Mesothelial cell of epicardium (in vitro differentiated cells): ENCODE data around the gene CTSD. TPM values are rescaled to one million over a fixed set of nuclear protein-coding genes. Genes with fewer than 3 reads are reported as not detected.

Experiments used
- DNase-seq, 2 experiments: peaks; one replicate each; pipeline ENCODE4 v3.0.0; 2021; ENCODE audit warnings: low spot score in 2 of 2; ENCODE audit not compliant: unreplicated experiment in 2 of 2
- H3K27ac Mint-ChIP-seq: 2 replicates; pipeline ENCODE4 v1.8.0; 2021; ENCODE audit warnings: mixed read lengths
- H3K27me3 Mint-ChIP-seq: 2 replicates; pipeline ENCODE4 v1.8.0; 2021; ENCODE audit warnings: low read depth, mixed read lengths
- H3K36me3 Mint-ChIP-seq: 2 replicates; pipeline ENCODE4 v1.8.0; 2021; ENCODE audit warnings: mixed read lengths
- H3K4me1 Mint-ChIP-seq: 2 replicates; pipeline ENCODE4 v1.8.0; 2021; ENCODE audit warnings: mixed read lengths
- H3K4me3 Mint-ChIP-seq: 2 replicates; pipeline ENCODE4 v1.8.0; 2021; ENCODE audit warnings: mild to moderate bottlenecking, moderate library complexity, mixed read lengths
- H3K9me3 Mint-ChIP-seq: 2 replicates; pipeline ENCODE4 v1.8.0; 2021; ENCODE audit warnings: mixed read lengths
- total RNA-seq: library from RNA; stranded (reverse); gene quantifications from 3 replicates; pipeline ENCODE4 v1.2.1, GENCODE V29; 2021
- TF ChIP-seq, protein P1 (sequence below): fragments of 200-600 bp; sonication (generic); IDR thresholded peaks from one replicate; pipeline ENCODE4 v1.5.0; 2021; ENCODE audit warnings: antibody characterized with exemption; ENCODE audit not compliant: unreplicated experiment

Gene CTSD
- total RNA-seq, 1 donor from 2014 or later: 139 TPM

DNA sequence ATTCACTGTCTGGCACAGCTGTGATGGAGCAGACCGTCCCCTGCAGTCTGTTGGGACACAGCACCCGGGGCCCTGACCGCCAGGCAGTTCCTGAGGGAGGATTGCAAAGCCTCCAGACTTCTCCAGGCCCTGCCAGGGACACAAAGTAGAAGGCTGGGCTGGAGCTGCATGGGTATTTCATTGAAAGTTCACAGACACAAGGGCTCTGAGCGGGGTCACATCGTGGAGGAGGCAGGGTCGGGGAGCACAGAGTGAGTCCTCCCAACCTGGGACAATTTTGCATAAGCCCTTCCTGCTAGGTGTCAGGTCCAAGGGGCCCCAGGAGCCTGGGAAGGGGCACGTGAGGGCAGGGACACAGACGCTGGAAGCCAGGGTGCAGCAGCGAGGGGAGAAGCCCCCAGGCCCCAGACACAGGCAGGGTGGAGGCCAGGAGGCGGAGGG lies 29.1 kb downstream of the CTSD start:
- TF ChIP-seq, protein P1, sequence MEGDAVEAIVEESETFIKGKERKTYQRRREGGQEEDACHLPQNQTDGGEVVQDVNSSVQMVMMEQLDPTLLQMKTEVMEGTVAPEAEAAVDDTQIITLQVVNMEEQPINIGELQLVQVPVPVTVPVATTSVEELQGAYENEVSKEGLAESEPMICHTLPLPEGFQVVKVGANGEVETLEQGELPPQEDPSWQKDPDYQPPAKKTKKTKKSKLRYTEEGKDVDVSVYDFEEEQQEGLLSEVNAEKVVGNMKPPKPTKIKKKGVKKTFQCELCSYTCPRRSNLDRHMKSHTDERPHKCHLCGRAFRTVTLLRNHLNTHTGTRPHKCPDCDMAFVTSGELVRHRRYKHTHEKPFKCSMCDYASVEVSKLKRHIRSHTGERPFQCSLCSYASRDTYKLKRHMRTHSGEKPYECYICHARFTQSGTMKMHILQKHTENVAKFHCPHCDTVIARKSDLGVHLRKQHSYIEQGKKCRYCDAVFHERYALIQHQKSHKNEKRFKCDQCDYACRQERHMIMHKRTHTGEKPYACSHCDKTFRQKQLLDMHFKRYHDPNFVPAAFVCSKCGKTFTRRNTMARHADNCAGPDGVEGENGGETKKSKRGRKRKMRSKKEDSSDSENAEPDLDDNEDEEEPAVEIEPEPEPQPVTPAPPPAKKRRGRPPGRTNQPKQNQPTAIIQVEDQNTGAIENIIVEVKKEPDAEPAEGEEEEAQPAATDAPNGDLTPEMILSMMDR: no peak
- H3K27me3 Mint-ChIP-seq: peaks cover 85% of the 10 kb centered on the region
- peaks cover 28% of the 10 kb centered on the region for H3K9me3 Mint-ChIP-seq
- H3K36me3 Mint-ChIP-seq: no peaks in the 10 kb centered on the region
- no peak overlapping the region for H3K4me3 Mint-ChIP-seq
- H3K27ac Mint-ChIP-seq: no peak overlapping the region
- DNase-seq: no peak
- peaks cover 3% of the 10 kb centered on the region for H3K4me1 Mint-ChIP-seq

DNA sequence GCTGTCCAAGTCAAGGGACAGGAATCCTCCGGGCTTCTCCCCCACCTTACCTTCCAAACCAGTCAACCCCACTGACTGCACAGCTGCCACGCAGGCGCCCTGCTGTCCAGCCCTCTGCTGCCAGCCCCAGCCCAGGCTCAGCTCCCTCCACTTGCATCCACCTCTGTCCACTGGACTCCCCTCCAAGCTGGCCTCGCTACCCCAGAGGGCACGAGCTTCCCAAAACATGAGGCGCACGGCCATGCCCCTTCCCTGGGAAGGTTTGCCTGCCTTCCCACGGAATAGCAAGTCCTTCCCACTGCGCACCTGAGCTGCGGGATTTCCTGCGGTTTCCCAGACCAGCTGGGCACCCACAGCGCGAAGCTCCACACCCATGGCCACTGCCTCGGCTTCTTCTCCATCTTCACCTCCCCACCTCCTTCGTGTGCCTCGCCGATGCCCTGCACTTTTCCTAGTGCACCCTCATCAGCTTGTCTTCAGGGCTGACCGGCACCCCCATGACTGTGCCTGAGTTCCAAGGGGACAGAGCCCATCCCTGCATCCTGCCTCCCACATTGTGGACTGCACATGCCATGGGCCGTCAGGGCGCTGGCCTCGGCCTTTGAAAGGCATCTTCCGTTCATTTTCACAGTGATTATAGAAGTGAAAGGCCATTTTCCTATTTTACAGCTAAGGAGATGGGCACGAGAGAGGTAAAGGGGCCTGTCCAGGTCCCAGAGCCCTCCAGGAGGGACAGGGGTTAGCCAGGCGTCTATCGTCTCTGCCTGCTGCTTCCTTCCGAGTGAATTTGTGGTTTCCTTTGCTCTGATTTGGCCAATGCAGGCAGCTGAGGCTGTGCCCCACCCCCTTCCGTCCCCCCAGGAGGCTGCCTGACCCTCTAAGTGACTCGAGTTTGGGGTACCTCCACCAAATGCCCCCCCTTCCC lies 29.7 kb downstream of the CTSD start:
- TF ChIP-seq, protein P1: no peak
- no peaks in the 10 kb centered on the region for H3K36me3 Mint-ChIP-seq
- H3K27me3 Mint-ChIP-seq: peaks cover 84% of the 10 kb centered on the region
- H3K9me3 Mint-ChIP-seq: peaks cover 28% of the 10 kb centered on the region
- H3K4me1 Mint-ChIP-seq: peaks cover 3% of the 10 kb centered on the region
- no peak overlapping the region for H3K27ac Mint-ChIP-seq
- H3K4me3 Mint-ChIP-seq: no peak overlapping the region
- DNase-seq: no peak

DNA sequence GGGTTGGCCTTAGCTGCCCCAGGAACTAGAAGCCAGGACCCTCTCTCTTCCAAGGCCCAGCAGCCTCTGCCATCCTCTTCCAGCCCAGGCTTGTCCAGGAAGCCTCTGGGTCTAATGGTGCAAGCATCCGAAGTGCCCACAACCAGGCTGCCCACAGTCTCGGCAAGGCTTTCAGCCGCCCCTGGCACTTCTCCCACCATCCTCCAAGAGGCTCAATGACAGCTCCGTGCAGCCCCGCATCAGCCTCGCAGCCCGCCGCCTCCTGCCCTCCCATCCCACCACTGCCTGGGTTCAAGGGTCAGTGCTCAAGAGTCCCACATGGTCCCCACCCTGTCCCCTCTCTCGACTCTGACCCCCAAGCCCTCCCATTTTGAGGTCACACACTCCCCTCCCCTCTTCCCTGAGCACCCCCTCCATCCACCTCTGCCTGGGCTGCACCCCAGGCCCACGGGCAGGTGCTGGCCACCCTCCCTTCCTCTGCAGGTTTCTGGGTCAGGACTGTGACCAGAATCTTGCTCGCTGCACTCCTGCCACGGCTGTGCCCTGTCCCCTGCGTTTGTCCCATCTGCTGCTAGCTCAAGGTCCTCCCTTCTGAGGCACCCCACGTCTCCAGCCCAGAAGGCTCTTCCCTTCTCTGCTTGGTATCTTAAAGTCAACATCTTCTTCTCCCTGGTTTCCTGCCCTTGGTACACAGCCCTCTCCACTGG lies 30.6 kb downstream of the CTSD start:
- peaks cover 87% of the 10 kb centered on the region for H3K27me3 Mint-ChIP-seq
- no peaks in the 10 kb centered on the region for H3K36me3 Mint-ChIP-seq
- no peak overlapping the region for H3K4me3 Mint-ChIP-seq
- no peak overlapping the region for H3K27ac Mint-ChIP-seq
- H3K9me3 Mint-ChIP-seq: peaks cover 24% of the 10 kb centered on the region
- peaks cover 3% of the 10 kb centered on the region for H3K4me1 Mint-ChIP-seq
- DNase-seq: no peak
- TF ChIP-seq, protein P1: no peak

DNA sequence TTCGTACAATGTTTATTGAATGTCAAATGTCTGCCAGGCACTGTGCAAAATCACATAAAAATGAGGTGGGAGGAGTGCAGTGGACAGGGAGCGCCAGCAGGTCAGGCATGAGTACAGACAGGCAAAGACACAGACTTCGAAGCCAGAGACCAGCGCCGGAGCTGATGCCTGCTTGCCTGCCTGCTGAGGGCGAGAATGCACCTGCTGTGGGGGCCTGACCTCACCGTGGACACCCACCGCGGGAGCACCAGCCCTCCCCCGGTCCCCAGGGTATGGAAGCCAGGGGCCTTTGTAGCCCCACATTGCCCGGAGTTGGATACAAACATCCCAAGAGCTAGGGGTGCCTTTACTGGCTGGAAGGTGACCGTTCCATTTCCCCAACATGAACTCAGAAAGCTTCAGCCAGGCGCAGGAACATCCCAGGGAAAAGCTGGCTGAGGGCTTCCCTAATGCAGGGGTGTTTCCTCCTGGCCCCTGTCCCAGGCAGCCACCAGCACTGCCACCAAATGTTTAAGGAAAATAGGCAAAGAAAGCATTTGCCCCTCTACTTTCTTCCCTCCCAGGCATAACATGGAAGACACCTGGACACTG lies 31.2 kb downstream of the CTSD start:
- Mint-ChIP-seq H3K36me3 (no peaks in the 10 kb centered on the region), H3K9me3 (peaks cover 18% of the 10 kb centered on the region), H3K4me1 (peaks cover 3% of the 10 kb centered on the region), H3K27ac (no peak overlapping the region), H3K27me3 (peaks cover 89% of the 10 kb centered on the region), H3K4me3 (no peak overlapping the region)
- DNase-seq: no peak
- TF ChIP-seq, protein P1: no peak

DNA sequence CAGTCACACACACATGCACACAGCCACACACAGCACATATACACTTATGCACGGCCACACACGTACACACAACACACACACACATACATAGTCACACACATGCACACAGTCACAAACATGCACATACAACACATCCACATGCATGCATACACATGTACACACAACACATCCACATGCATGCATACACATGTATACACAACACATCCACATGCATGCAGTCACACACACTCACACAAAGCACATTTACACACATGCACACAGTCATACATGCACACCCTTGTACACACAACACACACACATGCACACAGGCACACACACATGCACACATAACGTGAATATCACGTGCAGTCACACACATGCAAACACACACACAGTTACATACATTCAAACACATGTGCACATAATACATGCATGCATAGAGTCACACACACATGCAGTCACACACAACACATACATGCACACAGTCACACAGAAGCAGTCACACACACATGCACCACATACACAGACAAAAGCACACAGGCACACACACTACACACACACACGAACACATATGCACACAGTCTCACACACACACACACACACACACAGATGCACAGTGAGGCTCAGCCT lies 32.2 kb downstream of the CTSD start:
- H3K27ac Mint-ChIP-seq: no peak overlapping the region
- peaks cover 3% of the 10 kb centered on the region for H3K4me1 Mint-ChIP-seq
- no peaks in the 10 kb centered on the region for H3K36me3 Mint-ChIP-seq
- TF ChIP-seq, protein P1: no peak
- no peak overlapping the region for H3K4me3 Mint-ChIP-seq
- peaks cover 11% of the 10 kb centered on the region for H3K9me3 Mint-ChIP-seq
- peaks cover 93% of the 10 kb centered on the region for H3K27me3 Mint-ChIP-seq
- no peak for DNase-seq
